ENCODE results near the gene CD84.

DNA sequence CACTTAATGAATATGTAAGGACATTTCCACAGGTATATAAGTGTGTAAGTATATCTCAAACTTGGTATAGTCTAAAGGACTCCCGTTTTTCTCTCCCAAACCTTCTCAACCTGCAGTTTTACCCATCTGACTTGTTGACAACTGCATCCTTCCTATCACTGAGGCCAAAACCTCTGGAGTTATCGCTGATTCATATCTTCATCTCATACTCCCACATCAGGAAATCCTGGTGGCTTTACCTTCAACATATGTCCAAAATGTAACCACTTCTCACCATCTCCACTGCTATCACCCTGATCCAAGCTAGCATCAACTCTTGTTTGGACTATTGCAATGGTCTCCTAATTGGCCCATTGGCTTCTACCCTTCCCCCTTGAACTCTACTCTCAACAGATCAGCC, 86.7 kb downstream of the CD84 start:
- no peak for TF ChIP-seq SP1 (IDR thresholded peaks at IDR 0.05)
- no peak for TF ChIP-seq ELF4 (IDR thresholded peaks at IDR 0.05)
- no peak for TF ChIP-seq ZNF384 (IDR thresholded peaks at IDR 0.05)
- TF ChIP-seq NFRKB (IDR thresholded peaks at IDR 0.05) = no peak
- no peak for TF ChIP-seq L3MBTL2 (conservative IDR thresholded peaks at IDR 0.05)
- TF ChIP-seq FOXM1 (IDR thresholded peaks at IDR 0.05; ENCODE audit: borderline replicate concordance) = no peak
